OCI-LY1 (cell line): ENCODE results near the gene ALOX5AP.

Experiments
- H2AFZ ChIP-seq: fragments of 200-600 bp; sonication (generic), shearing (Covaris generic); 2 replicates; pipeline ENCODE4 v1.6.0; 2014; ENCODE audit warnings: antibody characterized with exemption, mild to moderate bottlenecking, low read length
- H3F3A ChIP-seq: fragments of 200-600 bp; sonication (generic), shearing (Covaris generic); 2 replicates; pipeline ENCODE4 v1.6.0; 2014; ENCODE audit warnings: mild to moderate bottlenecking, antibody characterized with exemption, low read length, moderate library complexity; ENCODE audit not compliant: insufficient read depth
- H3K27ac ChIP-seq: fragments of 200-600 bp; sonication (generic); 2 replicates; pipeline ENCODE4 v1.5.1; 2014; ENCODE audit warnings: low read length, mixed run types, mild to moderate bottlenecking, low read depth; ENCODE audit not compliant: poor library complexity, severe bottlenecking
- H3K27me3 ChIP-seq: fragments of 200-600 bp; sonication (generic); 2 replicates; pipeline ENCODE4 v1.6.0; 2014; ENCODE audit warnings: antibody characterized with exemption, mild to moderate bottlenecking, low read length, moderate library complexity; ENCODE audit not compliant: insufficient read depth
- H3K36me3 ChIP-seq: fragments of 200-600 bp; sonication (generic); 2 replicates; pipeline ENCODE4 v1.6.1; 2014; ENCODE audit warnings: mild to moderate bottlenecking, antibody characterized with exemption, low read length, moderate library complexity, mixed read lengths; ENCODE audit not compliant: insufficient read depth
- H3K4me1 ChIP-seq: fragments of 200-600 bp; sonication (generic); 2 replicates; pipeline ENCODE4 v1.5.1; 2014; ENCODE audit warnings: mild to moderate bottlenecking, low read length, moderate library complexity; ENCODE audit not compliant: insufficient read depth, severe bottlenecking
- H3K4me2 ChIP-seq: fragments of 200-600 bp; sonication (generic), shearing (Covaris generic); 2 replicates; pipeline ENCODE4 v1.6.1; 2014; ENCODE audit warnings: low read length
- H3K4me3 ChIP-seq: fragments of 200-600 bp; sonication (generic); 2 replicates; pipeline ENCODE4 v1.5.1; 2014; ENCODE audit warnings: low read length, low read depth, mild to moderate bottlenecking, mixed read lengths; ENCODE audit not compliant: poor library complexity, severe bottlenecking
- H3K79me2 ChIP-seq: fragments of 200-600 bp; shearing (Covaris generic); 2 replicates; pipeline ENCODE4 v1.6.1; 2016; ENCODE audit warnings: mixed run types, low read length, mixed read lengths; ENCODE audit not compliant: insufficient read depth
- H3K9ac ChIP-seq: fragments of 200-600 bp; sonication (generic), shearing (Covaris generic); 2 replicates; pipeline ENCODE4 v1.6.1; 2014; ENCODE audit warnings: mild to moderate bottlenecking, low read length, mixed read lengths
- H3K9me2 ChIP-seq: fragments of 200-600 bp; sonication (generic), shearing (Covaris generic); 2 replicates; pipeline ENCODE4 v1.6.1; 2014; ENCODE audit warnings: low read depth, mild to moderate bottlenecking, low read length, mixed read lengths
- H3K9me3 ChIP-seq: fragments of 200-600 bp; shearing (Covaris generic); 2 replicates; pipeline ENCODE4 v1.6.1; 2014; ENCODE audit warnings: low read length, mixed read lengths
- H4K20me1 ChIP-seq: fragments of 200-600 bp; sonication (generic), shearing (Covaris generic); 2 replicates; pipeline ENCODE4 v1.6.0; 2016; ENCODE audit warnings: mild to moderate bottlenecking, low read length; ENCODE audit not compliant: insufficient read depth
- EZH2 ChIP-seq: fragments of 200-600 bp; sonication (generic), shearing (Covaris generic); IDR thresholded peaks from 2 replicates; pipeline ENCODE4 v1.8.0; 2017; ENCODE audit warnings: borderline replicate concordance, mixed run types, mild to moderate bottlenecking, antibody characterized with exemption, low read length, moderate library complexity, mixed read lengths
- TF ChIP-seq, protein P1 (sequence below): fragments of 200-600 bp; sonication (generic), shearing (Covaris generic); IDR thresholded peaks from 2 replicates; pipeline ENCODE4 v1.5.1; 2017; ENCODE audit warnings: mild to moderate bottlenecking, antibody characterized with exemption, low read length, moderate library complexity, mixed read lengths

ALOX5AP gene

DNA sequence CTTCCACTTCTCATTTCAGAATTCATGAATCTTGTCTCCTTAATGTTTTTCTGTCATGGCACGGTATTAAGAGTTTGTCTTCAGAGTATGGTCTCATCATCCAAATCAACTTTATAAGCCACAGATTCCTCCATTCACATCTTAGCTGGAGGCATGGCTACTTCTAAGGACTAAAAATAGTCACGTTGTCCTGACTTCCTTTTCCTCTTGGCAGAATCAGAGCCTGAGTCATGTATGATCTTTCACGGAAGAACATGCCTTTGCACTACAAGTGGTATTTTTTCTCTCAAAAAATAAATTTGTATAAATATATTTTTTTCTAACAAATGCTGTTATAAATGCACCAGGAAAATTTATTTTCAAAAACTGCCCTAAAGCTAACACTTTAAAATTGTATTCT, 71.4 kb downstream of the ALOX5AP start:
- Histone ChIP-seq H3K27ac (no peak overlapping the region), H3K79me2 (no peaks in the 10 kb centered on the region), H3K4me2 (no peak overlapping the region), H3K9me3 (no peaks in the 10 kb centered on the region), H3K4me1 (peaks cover 7% of the 10 kb centered on the region), H3K27me3 (no peaks in the 10 kb centered on the region), H3F3A (no peaks in the 10 kb centered on the region), H3K9me2 (no peaks in the 10 kb centered on the region), H3K36me3 (no peaks in the 10 kb centered on the region), H4K20me1 (no peaks in the 10 kb centered on the region), H2AFZ (no peak overlapping the region), H3K4me3 (no peak overlapping the region), H3K9ac (no peak overlapping the region)
- TF ChIP-seq, protein P1, sequence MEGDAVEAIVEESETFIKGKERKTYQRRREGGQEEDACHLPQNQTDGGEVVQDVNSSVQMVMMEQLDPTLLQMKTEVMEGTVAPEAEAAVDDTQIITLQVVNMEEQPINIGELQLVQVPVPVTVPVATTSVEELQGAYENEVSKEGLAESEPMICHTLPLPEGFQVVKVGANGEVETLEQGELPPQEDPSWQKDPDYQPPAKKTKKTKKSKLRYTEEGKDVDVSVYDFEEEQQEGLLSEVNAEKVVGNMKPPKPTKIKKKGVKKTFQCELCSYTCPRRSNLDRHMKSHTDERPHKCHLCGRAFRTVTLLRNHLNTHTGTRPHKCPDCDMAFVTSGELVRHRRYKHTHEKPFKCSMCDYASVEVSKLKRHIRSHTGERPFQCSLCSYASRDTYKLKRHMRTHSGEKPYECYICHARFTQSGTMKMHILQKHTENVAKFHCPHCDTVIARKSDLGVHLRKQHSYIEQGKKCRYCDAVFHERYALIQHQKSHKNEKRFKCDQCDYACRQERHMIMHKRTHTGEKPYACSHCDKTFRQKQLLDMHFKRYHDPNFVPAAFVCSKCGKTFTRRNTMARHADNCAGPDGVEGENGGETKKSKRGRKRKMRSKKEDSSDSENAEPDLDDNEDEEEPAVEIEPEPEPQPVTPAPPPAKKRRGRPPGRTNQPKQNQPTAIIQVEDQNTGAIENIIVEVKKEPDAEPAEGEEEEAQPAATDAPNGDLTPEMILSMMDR: no peak
- TF ChIP-seq EZH2: no peak

DNA sequence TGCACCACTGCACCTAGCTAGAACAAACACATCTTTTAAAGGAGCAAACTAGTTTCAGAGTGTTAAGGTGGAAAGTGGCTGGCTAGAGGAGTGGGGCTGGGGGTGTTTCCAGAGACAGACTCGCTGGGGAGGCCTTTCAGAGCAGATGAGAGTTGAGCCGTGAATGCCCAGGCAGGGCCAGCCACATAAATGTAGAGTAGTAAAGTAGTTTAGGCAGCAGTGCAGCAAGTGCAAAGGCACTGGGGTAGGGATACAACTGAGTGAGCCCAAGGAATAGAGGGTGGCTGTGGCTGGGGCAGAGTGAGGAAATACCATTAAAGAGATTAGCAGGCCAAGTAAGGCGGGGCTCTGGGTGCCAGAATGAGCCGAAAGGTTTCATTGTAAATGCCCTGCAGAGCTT, 72.0 kb downstream of the ALOX5AP start:
- Histone ChIP-seq H3K36me3 (no peaks in the 10 kb centered on the region), H4K20me1 (no peaks in the 10 kb centered on the region), H3K27me3 (no peaks in the 10 kb centered on the region), H3F3A (no peaks in the 10 kb centered on the region), H3K79me2 (no peaks in the 10 kb centered on the region), H3K4me3 (no peak overlapping the region), H3K27ac (no peak overlapping the region), H3K9ac (no peak overlapping the region), H3K9me2 (no peaks in the 10 kb centered on the region), H3K4me1 (peaks cover 7% of the 10 kb centered on the region), H2AFZ (no peak overlapping the region), H3K4me2 (no peak overlapping the region), H3K9me3 (no peaks in the 10 kb centered on the region)
- TF ChIP-seq, protein P1: no peak
- no peak for TF ChIP-seq EZH2

DNA sequence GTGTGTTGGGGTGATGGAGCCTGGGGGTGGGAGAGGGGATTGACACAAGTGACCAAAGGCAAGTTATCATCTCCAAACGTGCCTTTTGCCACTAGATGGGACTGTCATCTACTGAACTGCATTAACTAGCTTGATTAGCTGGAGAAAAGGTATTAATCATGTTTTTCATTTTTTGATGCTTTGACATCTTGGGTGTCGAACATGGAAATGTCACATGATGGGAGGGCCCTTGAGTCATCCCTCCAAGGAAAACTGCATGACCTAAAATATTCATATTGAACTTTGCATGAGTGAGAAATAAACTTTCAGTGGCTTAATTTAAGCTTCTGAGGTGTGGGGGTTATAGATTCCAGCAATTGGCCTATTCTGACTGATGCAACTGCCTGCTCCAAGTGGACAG, 73.3 kb downstream of the ALOX5AP start:
- no peaks in the 10 kb centered on the region for H3K4me1 ChIP-seq
- H3K9me2 ChIP-seq: no peaks in the 10 kb centered on the region
- no peak overlapping the region for H3K9ac ChIP-seq
- no peak overlapping the region for H3K27ac ChIP-seq
- no peak overlapping the region for H2AFZ ChIP-seq
- no peaks in the 10 kb centered on the region for H3K36me3 ChIP-seq
- no peak overlapping the region for H3K4me3 ChIP-seq
- H3K9me3 ChIP-seq: no peaks in the 10 kb centered on the region
- no peak for TF ChIP-seq EZH2
- TF ChIP-seq, protein P1: no peak
- no peaks in the 10 kb centered on the region for H3F3A ChIP-seq
- no peaks in the 10 kb centered on the region for H3K27me3 ChIP-seq
- no peak overlapping the region for H3K4me2 ChIP-seq
- no peaks in the 10 kb centered on the region for H3K79me2 ChIP-seq
- no peaks in the 10 kb centered on the region for H4K20me1 ChIP-seq
